Fibroblast of lung (primary cell): Measurements from ENCODE around the gene CCDC182. TPM values are rescaled to one million over a fixed set of nuclear protein-coding genes. Genes with fewer than 3 reads are reported as not detected.

Experiments
- DNase-seq, 2 donors: peaks; one replicate each; pipeline versions ENCODE4 v3.0.0 to v3.0.0-alpha.2; 2010; ENCODE audit warnings: low read depth in 2 of 2
- H2AFZ ChIP-seq: 2 replicates; pipeline ENCODE4 v1.5.1; 2012; ENCODE audit warnings: low read length, control low read depth, inconsistent platforms
- H3K27ac ChIP-seq: 2 replicates; pipeline ENCODE4 v1.5.1; 2011; ENCODE audit warnings: low read length, control low read depth; ENCODE audit not compliant: insufficient read depth
- H3K27me3 ChIP-seq: 2 replicates; pipeline ENCODE4 v1.5.1; 2011; ENCODE audit warnings: mild to moderate bottlenecking, low read length; ENCODE audit not compliant: control insufficient read depth, insufficient read depth
- H3K36me3 ChIP-seq: 2 replicates; pipeline ENCODE4 v1.5.1; 2011; ENCODE audit warnings: low read length; ENCODE audit not compliant: control insufficient read depth, insufficient read depth
- H3K4me1 ChIP-seq: 2 replicates; pipeline ENCODE4 v1.5.1; 2011; ENCODE audit warnings: low read length; ENCODE audit not compliant: control insufficient read depth, insufficient read depth; ENCODE audit errors: extremely low read depth
- H3K4me2 ChIP-seq: 2 replicates; pipeline ENCODE4 v1.5.1; 2011; ENCODE audit warnings: low read length, control low read depth; ENCODE audit not compliant: insufficient read depth; ENCODE audit errors: extremely low read depth
- H3K4me3 ChIP-seq, 4 experiments: fragments of 200-600 bp in 1 of 4; sonication (generic) in 1 of 4; replicated peaks in 1 of 4; 2 replicates each; pipeline ENCODE4 v1.5.1; 2011 to 2016; ENCODE audit warnings: low read length in 4 of 4, low read depth in 3 of 4, mild to moderate bottlenecking in 3 of 4, control low read depth in 2 of 4, inconsistent platforms in 1 of 4, mixed read lengths in 1 of 4; ENCODE audit not compliant: insufficient read depth in 1 of 4; ENCODE audit errors: control extremely low read depth in 1 of 4
- H3K79me2 ChIP-seq: 2 replicates; pipeline ENCODE4 v1.5.1; 2012; ENCODE audit warnings: mild to moderate bottlenecking, low read length, inconsistent platforms; ENCODE audit not compliant: control insufficient read depth, insufficient read depth
- H3K9ac ChIP-seq: 2 replicates; pipeline ENCODE4 v1.5.1; 2011; ENCODE audit warnings: mild to moderate bottlenecking, low read length, control low read depth; ENCODE audit not compliant: insufficient read depth
- H3K9me3 ChIP-seq: 2 replicates; pipeline ENCODE4 v1.5.1; 2012; ENCODE audit warnings: low read depth, low read length; ENCODE audit not compliant: control insufficient read depth, insufficient read depth
- H4K20me1 ChIP-seq: 2 replicates; pipeline ENCODE4 v1.5.1; 2011; ENCODE audit warnings: low read length; ENCODE audit not compliant: control insufficient read depth, insufficient read depth; ENCODE audit errors: extremely low read depth
- CTCF ChIP-seq, 2 donors: IDR thresholded peaks in 1 of 2; conservative IDR thresholded peaks in 1 of 2; 1 replicate in 1 of 2; 2 replicates in 1 of 2; pipeline ENCODE4 v1.5.1; 2011 to 2012; ENCODE audit warnings: low read length in 2 of 2, control low read depth in 1 of 2, inconsistent platforms in 1 of 2, low read depth in 1 of 2, mild to moderate bottlenecking in 1 of 2
- EZH2 ChIP-seq: IDR thresholded peaks from 2 replicates; pipeline ENCODE4 v1.5.1; 2012; ENCODE audit warnings: low read length, control low read depth, mild to moderate bottlenecking; ENCODE audit errors: missing control alignments
- polyA plus RNA-seq, 2 donors: library from polyadenylated mRNA; depleted of rRNA in 1 of 2; stranded (reverse) in 1 of 2; unstranded in 1 of 2; fragments of >200 nt; gene quantifications; 2 replicates each; pipeline ENCODE4 v1.2.1, GENCODE V29; 2011 to 2012; ENCODE audit warnings: missing spikeins in 1 of 2
- total RNA-seq: library from RNA; depleted of rRNA; stranded (reverse); fragments of >200 nt; gene quantifications from 2 replicates; pipeline ENCODE4 v1.2.1, GENCODE V29; 2014

Gene CCDC182
- total and polyA plus RNA-seq, 2 donors (not counting 1 experiment from before 2014, with no cell fraction given): not detected

GRCh38 chr17:57704448-57704847, 40.7 kb downstream of the CCDC182 start:
- no peaks in the 10 kb centered on the region for H3K36me3 ChIP-seq
- H3K4me2 ChIP-seq: no peak overlapping the region
- H3K27me3 ChIP-seq: peaks cover 2% of the 10 kb centered on the region
- TF ChIP-seq EZH2 (no peak), CTCF (conservative IDR thresholded peaks at IDR 0.05 in 1 of 2, IDR thresholded peaks at IDR 0.05 in 1 of 2; ENCODE audit: low read depth in 1 of 2, low read length in 2 of 2) (no peak)
- no peaks in the 10 kb centered on the region for H4K20me1 ChIP-seq
- no peaks in the 10 kb centered on the region for H3K9me3 ChIP-seq
- H3K4me1 ChIP-seq: no peaks in the 10 kb centered on the region
- DNase-seq: no peak
- no peak overlapping the region for H3K4me3 ChIP-seq
- no peak overlapping the region for H2AFZ ChIP-seq
- no peak overlapping the region for H3K9ac ChIP-seq
- no peak overlapping the region for H3K27ac ChIP-seq
- no peaks in the 10 kb centered on the region for H3K79me2 ChIP-seq

- Histone ChIP-seq H3K79me2 (no peaks in the 10 kb centered on the region), H3K36me3 (no peaks in the 10 kb centered on the region), H3K4me3 (no peak overlapping the region), H3K4me2 (no peak overlapping the region), H3K4me1 (no peaks in the 10 kb centered on the region), H3K9ac (no peak overlapping the region), H2AFZ (no peak overlapping the region), H3K27me3 (peaks cover 2% of the 10 kb centered on the region), H3K9me3 (no peaks in the 10 kb centered on the region), H3K27ac (no peak overlapping the region), H4K20me1 (no peaks in the 10 kb centered on the region)
- no peak for DNase-seq
- TF ChIP-seq EZH2 (no peak), CTCF (conservative IDR thresholded peaks at IDR 0.05 in 1 of 2, IDR thresholded peaks at IDR 0.05 in 1 of 2; ENCODE audit: low read depth in 1 of 2, low read length in 2 of 2) (no peak)
These were observed 41.8 kb downstream of the CCDC182 start for GRCh38 chr17:57703273-57703672.

DNA sequence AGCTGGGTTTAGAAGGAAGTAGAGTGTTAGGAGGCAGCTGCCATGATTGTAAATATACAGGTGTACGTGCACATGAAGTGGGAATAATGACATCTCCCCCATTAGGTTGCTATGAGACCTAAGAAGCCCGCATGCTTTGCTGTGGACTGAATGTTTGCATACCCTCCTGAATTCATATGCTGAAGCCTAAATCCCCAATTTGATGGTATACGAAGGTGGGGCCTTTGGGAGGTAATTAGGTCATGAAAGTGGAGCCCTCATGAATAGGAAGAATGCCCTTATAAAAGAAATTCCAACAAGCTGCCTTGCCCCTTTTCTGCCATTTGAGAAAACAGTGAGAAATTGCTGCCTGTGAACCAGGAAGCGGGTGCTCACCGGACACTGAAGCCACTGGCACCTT, 44.0 kb downstream of the CCDC182 start:
- no peak for DNase-seq
- Histone ChIP-seq H3K4me1 (no peaks in the 10 kb centered on the region), H3K4me3 (no peak overlapping the region), H3K9me3 (no peaks in the 10 kb centered on the region), H2AFZ (no peak overlapping the region), H3K27me3 (peaks cover 2% of the 10 kb centered on the region), H3K4me2 (no peak overlapping the region), H3K79me2 (no peaks in the 10 kb centered on the region), H4K20me1 (no peaks in the 10 kb centered on the region), H3K27ac (no peak overlapping the region), H3K9ac (no peak overlapping the region), H3K36me3 (no peaks in the 10 kb centered on the region)
- TF ChIP-seq EZH2 (no peak), CTCF (conservative IDR thresholded peaks at IDR 0.05 in 1 of 2, IDR thresholded peaks at IDR 0.05 in 1 of 2; ENCODE audit: low read depth in 1 of 2, low read length in 2 of 2) (no peak)
